Cerebellar nuclear complex (tissue), 1 donor: Measurements from ENCODE around the gene FGF12.

ENCODE experiments used
- DNase-seq, 2 experiments: peaks; one replicate each; lab custom pipeline; 2025; lab: John Stamatoyannopoulos, UW

FGF12 gene

GRCh38 chr3:192685801-192686200, 41.5 kb downstream of the FGF12 start:
- DNase-seq = no peak

GRCh38 chr3:192684151-192684550, 43.2 kb downstream of the FGF12 start:
- no peak for DNase-seq

GRCh38 chr3:192675958-192676649, 51.2 kb downstream of the FGF12 start:
- no peak for DNase-seq

GRCh38 chr3:192655628-192656027, 71.7 kb downstream of the FGF12 start:
- DNase-seq = no peak

- DNase-seq = no peak
Measured at GRCh38 chr3:192655040-192655439, 72.3 kb downstream of the FGF12 start.

- DNase-seq = no peak
Measured at GRCh38 chr3:192653862-192654261, 73.5 kb downstream of the FGF12 start.

GRCh38 chr3:192652727-192653126, 74.6 kb downstream of the FGF12 start:
- DNase-seq = no peak

GRCh38 chr3:192651836-192652512, 75.4 kb downstream of the FGF12 start:
- peak in 1 of 2 experiments; percentile 5 for DNase-seq

GRCh38 chr3:192645437-192645836, 81.9 kb downstream of the FGF12 start:
- DNase-seq = no peak

- DNase-seq = peak in 1 of 2 experiments; percentile 47
Measured at GRCh38 chr3:192642651-192643050, 84.7 kb downstream of the FGF12 start.

- DNase-seq = no peak
Measured at GRCh38 chr3:192641919-192642318, 85.4 kb downstream of the FGF12 start.

- no peak for DNase-seq
Measured at GRCh38 chr3:192639987-192640386, 87.4 kb downstream of the FGF12 start.

- no peak for DNase-seq
Measured at GRCh38 chr3:192637803-192638202, 89.5 kb downstream of the FGF12 start.

- no peak for DNase-seq
Measured at GRCh38 chr3:192636517-192637444, 90.6 kb downstream of the FGF12 start.

GRCh38 chr3:192629429-192629828, 97.9 kb downstream of the FGF12 start:
- DNase-seq = no peak

- DNase-seq = no peak
Measured at GRCh38 chr3:192621909-192622308, 105.4 kb downstream of the FGF12 start.

- DNase-seq = no peak
Measured at GRCh38 chr3:192620275-192620674, 107.1 kb downstream of the FGF12 start.

GRCh38 chr3:192611411-192611810, 115.9 kb downstream of the FGF12 start:
- DNase-seq = no peak

GRCh38 chr3:192608726-192609600, 118.4 kb downstream of the FGF12 start:
- DNase-seq = no peak

GRCh38 chr3:192607798-192608197, 119.5 kb downstream of the FGF12 start:
- DNase-seq = no peak

GRCh38 chr3:192597913-192598312, 129.4 kb downstream of the FGF12 start:
- no peak for DNase-seq

- DNase-seq = no peak
Measured at GRCh38 chr3:192597506-192597905, 129.8 kb downstream of the FGF12 start.
